GM18508 (cell line): ENCODE measurements around the gene TAF11L6.
"Not testable (repeated sequence)": the region's sequence is repeated elsewhere in the genome, so short reads cannot be mapped to it uniquely, and the experiment has no call there.

Experiments
- ATAC-seq: cut with Tn5 transposase; IDR thresholded peaks from one replicate; pipeline ENCODE4 v1.9.1; 2021; ENCODE audit warnings: moderate number of reproducible peaks; ENCODE audit not compliant: insufficient read depth, unreplicated experiment

The TAF11L6 gene

GRCh38 chr5:17528369-17528768 lies at the start of gene TAF11L6:
TAF11L6 (plus strand) TSS chr5:17528669.
- not testable (repeated sequence) for ATAC-seq

GRCh38 chr5:17481378-17481777 lies 47.1 kb upstream of the TAF11L6 start:
- ATAC-seq = no peak

GRCh38 chr5:17482790-17483189 lies 45.7 kb upstream of the TAF11L6 start:
- ATAC-seq = no peak

GRCh38 chr5:17486464-17487173 lies 41.9 kb upstream of the TAF11L6 start:
- not testable (repeated sequence) for ATAC-seq

GRCh38 chr5:17487174-17487512 lies 41.3 kb upstream of the TAF11L6 start:
- ATAC-seq = no peak

GRCh38 chr5:17491257-17491656 lies 37.2 kb upstream of the TAF11L6 start:
- not testable (repeated sequence) for ATAC-seq

GRCh38 chr5:17492770-17493169 lies 35.7 kb upstream of the TAF11L6 start:
- no peak for ATAC-seq

- no peak for ATAC-seq
These were observed 31.0 kb upstream of the TAF11L6 start for GRCh38 chr5:17497446-17497845.

- not testable (repeated sequence) for ATAC-seq
These were observed 30.5 kb upstream of the TAF11L6 start, which contains the start of gene TAF11L2 for GRCh38 chr5:17497931-17498330. TAF11L2 (plus strand) TSS chr5:17498231.

- no peak for ATAC-seq
These were observed 16.6 kb upstream of the TAF11L6 start for GRCh38 chr5:17511775-17512325.

GRCh38 chr5:17517526-17517925 lies 10.9 kb upstream of the TAF11L6 start:
- ATAC-seq = not testable (repeated sequence)

GRCh38 chr5:17518067-17518466 lies 10.4 kb upstream of the TAF11L6 start, which contains the start of gene TAF11L3:
TAF11L3 (plus strand) TSS chr5:17518367.
- ATAC-seq = not testable (repeated sequence)

GRCh38 chr5:17519508-17519907 lies 9.0 kb upstream of the TAF11L6 start:
- ATAC-seq = not testable (repeated sequence)

- not testable (repeated sequence) for ATAC-seq
These were observed 7.0 kb upstream of the TAF11L6 start, which contains the start of gene TAF11L4 for GRCh38 chr5:17521501-17521900. TAF11L4 (plus strand) TSS chr5:17521801.

GRCh38 chr5:17524935-17525334 lies 3.5 kb upstream of the TAF11L6 start, which contains the start of gene TAF11L5:
TAF11L5 (plus strand) TSS chr5:17525235.
- not testable (repeated sequence) for ATAC-seq

GRCh38 chr5:17526504-17526903 lies 2.0 kb upstream of the TAF11L6 start:
- not testable (repeated sequence) for ATAC-seq
